Fibroblast of lung (primary cell): Measurements from ENCODE around the gene FMNL2.

Source experiments
- EZH2 ChIP-seq: IDR thresholded peaks from 2 replicates; pipeline ENCODE4 v1.5.1; 2012; ENCODE audit warnings: low read length, control low read depth, mild to moderate bottlenecking; ENCODE audit errors: missing control alignments
- TF ChIP-seq, protein P1 (sequence below), 2 donors: IDR thresholded peaks in 1 of 2; conservative IDR thresholded peaks in 1 of 2; 1 replicate in 1 of 2; 2 replicates in 1 of 2; pipeline ENCODE4 v1.5.1; 2011 to 2012; ENCODE audit warnings: low read length in 2 of 2, control low read depth in 1 of 2, inconsistent platforms in 1 of 2, low read depth in 1 of 2, mild to moderate bottlenecking in 1 of 2

DNA sequence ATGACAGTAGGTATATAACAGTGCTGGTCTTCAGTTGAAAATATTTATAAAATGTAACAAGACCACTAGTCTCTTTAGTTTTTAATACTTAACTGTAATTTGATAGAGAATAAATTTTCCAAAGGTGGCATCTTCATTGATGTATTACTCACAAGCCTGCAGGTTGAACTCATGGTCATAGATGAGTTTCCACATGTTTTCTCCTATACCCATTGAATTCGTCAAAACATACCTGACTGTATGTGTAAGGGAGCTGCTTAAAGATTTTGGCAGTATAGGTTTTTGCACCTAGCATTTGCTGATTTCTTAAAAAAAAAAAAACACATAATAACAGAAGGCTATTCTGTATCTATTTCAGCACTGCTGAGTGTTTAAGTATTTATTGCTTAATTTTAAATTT lies 112.9 kb downstream of the FMNL2 start:
- no peak for TF ChIP-seq EZH2
- TF ChIP-seq, protein P1, sequence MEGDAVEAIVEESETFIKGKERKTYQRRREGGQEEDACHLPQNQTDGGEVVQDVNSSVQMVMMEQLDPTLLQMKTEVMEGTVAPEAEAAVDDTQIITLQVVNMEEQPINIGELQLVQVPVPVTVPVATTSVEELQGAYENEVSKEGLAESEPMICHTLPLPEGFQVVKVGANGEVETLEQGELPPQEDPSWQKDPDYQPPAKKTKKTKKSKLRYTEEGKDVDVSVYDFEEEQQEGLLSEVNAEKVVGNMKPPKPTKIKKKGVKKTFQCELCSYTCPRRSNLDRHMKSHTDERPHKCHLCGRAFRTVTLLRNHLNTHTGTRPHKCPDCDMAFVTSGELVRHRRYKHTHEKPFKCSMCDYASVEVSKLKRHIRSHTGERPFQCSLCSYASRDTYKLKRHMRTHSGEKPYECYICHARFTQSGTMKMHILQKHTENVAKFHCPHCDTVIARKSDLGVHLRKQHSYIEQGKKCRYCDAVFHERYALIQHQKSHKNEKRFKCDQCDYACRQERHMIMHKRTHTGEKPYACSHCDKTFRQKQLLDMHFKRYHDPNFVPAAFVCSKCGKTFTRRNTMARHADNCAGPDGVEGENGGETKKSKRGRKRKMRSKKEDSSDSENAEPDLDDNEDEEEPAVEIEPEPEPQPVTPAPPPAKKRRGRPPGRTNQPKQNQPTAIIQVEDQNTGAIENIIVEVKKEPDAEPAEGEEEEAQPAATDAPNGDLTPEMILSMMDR (conservative IDR thresholded peaks at IDR 0.05 in 1 of 2, IDR thresholded peaks at IDR 0.05 in 1 of 2; ENCODE audit: low read depth in 1 of 2, low read length in 2 of 2), result no peak
